ENCODE measurements around the gene EHBP1.

Gene EHBP1

DNA sequence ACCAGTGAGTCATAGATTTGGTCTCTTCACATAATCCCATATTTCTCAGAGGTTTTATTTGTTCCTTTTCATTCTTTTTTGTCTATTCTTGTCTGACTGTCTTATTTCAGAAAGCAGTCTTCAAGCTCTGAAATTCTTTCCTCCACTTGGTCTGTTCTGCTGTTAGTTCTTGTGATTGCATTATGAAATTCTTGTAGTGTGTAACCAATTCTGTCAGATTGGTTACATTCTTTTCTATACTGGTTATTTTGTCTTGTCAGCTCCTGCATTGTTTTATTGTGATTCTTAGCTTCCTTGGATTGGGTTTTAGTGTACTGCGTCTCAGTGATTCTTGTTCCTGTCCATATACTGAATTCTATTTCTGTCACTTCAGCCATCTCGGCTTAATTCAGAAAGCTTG is 18.6 kb downstream of the EHBP1 start:
- peaks cover 6% of the 10 kb centered on the region; the same call in 1 of the 2 replicates for H3K9me3 ChIP-seq (ENCODE audit: insufficient read depth, low read depth, low read length)
- no peaks in the 10 kb centered on the region for H3K9me2 ChIP-seq (replicated peaks; ENCODE audit: low read depth, low read length)
- no peaks in the 10 kb centered on the region for H4K20me1 ChIP-seq (ENCODE audit: insufficient read depth, low read length, poor library complexity, severe bottlenecking)
- no peak overlapping the region for H3K4me3 ChIP-seq (ENCODE audit: low read length, poor library complexity, severe bottlenecking)
- H3K4me1 ChIP-seq (ENCODE audit: insufficient read depth, low read length, poor library complexity, severe bottlenecking): peaks cover 7% of the 10 kb centered on the region
- H3K4me2 ChIP-seq (ENCODE audit: low read depth, low read length, poor library complexity, severe bottlenecking): no peak overlapping the region
- no peak overlapping the region for H3K9ac ChIP-seq (ENCODE audit: low read depth, low read length, poor library complexity, severe bottlenecking)
- peaks cover 58% of the 10 kb centered on the region; the same call in 1 of the 2 replicates for H3K79me2 ChIP-seq (ENCODE audit: insufficient read depth, low read length)
- no peaks in the 10 kb centered on the region for H3F3A ChIP-seq (ENCODE audit: low read depth)
- H3K27me3 ChIP-seq (ENCODE audit: insufficient read depth, low read length, poor library complexity, severe bottlenecking): no peaks in the 10 kb centered on the region
- H3K36me3 ChIP-seq (ENCODE audit: insufficient read depth, low read length): peaks cover 10% of the 10 kb centered on the region; the same call in 1 of the 2 replicates
- TF ChIP-seq CTCF (conservative IDR thresholded peaks at IDR 0.05; ENCODE audit: low read length) (no peak), EZH2phosphoT487 (IDR thresholded peaks at IDR 0.05; ENCODE audit: borderline replicate concordance) (no peak)
- no peak overlapping the region for H2AFZ ChIP-seq (ENCODE audit: low read length)

- Histone ChIP-seq H4K20me1 (ENCODE audit: insufficient read depth, low read length, poor library complexity, severe bottlenecking) (no peaks in the 10 kb centered on the region), H3K9me3 (ENCODE audit: insufficient read depth, low read depth, low read length) (peaks cover 6% of the 10 kb centered on the region; the same call in 1 of the 2 replicates), H3K27me3 (ENCODE audit: insufficient read depth, low read length, poor library complexity, severe bottlenecking) (no peaks in the 10 kb centered on the region), H3K79me2 (ENCODE audit: insufficient read depth, low read length) (peaks cover 59% of the 10 kb centered on the region), H3F3A (ENCODE audit: low read depth) (no peaks in the 10 kb centered on the region), H3K36me3 (ENCODE audit: insufficient read depth, low read length) (peaks cover 10% of the 10 kb centered on the region; the same call in 1 of the 2 replicates), H2AFZ (ENCODE audit: low read length) (no peak overlapping the region), H3K4me3 (ENCODE audit: low read length, poor library complexity, severe bottlenecking) (no peak overlapping the region), H3K4me1 (ENCODE audit: insufficient read depth, low read length, poor library complexity, severe bottlenecking) (peaks cover 2% of the 10 kb centered on the region), H3K9me2 (replicated peaks; ENCODE audit: low read depth, low read length) (no peaks in the 10 kb centered on the region), H3K9ac (ENCODE audit: low read depth, low read length, poor library complexity, severe bottlenecking) (no peak overlapping the region), H3K4me2 (ENCODE audit: low read depth, low read length, poor library complexity, severe bottlenecking) (no peak overlapping the region)
- no peak for TF ChIP-seq EZH2phosphoT487 (IDR thresholded peaks at IDR 0.05; ENCODE audit: borderline replicate concordance)
- TF ChIP-seq CTCF (conservative IDR thresholded peaks at IDR 0.05; ENCODE audit: low read length): peak; percentile 60
Measured at GRCh38 chr2:62724886-62725711, 19.6 kb downstream of the EHBP1 start.

GRCh38 chr2:62725712-62726055 is 20.2 kb downstream of the EHBP1 start:
- Histone ChIP-seq H3K9me2 (replicated peaks; ENCODE audit: low read depth, low read length) (no peaks in the 10 kb centered on the region), H3K9me3 (ENCODE audit: insufficient read depth, low read depth, low read length) (peaks cover 6% of the 10 kb centered on the region; the same call in 1 of the 2 replicates), H3K9ac (ENCODE audit: low read depth, low read length, poor library complexity, severe bottlenecking) (no peak overlapping the region), H3K36me3 (ENCODE audit: insufficient read depth, low read length) (peaks cover 10% of the 10 kb centered on the region; the same call in 1 of the 2 replicates), H3K79me2 (ENCODE audit: insufficient read depth, low read length) (peaks cover 62% of the 10 kb centered on the region), H3K4me3 (ENCODE audit: low read length, poor library complexity, severe bottlenecking) (no peak overlapping the region), H3F3A (ENCODE audit: low read depth) (no peaks in the 10 kb centered on the region), H3K4me2 (ENCODE audit: low read depth, low read length, poor library complexity, severe bottlenecking) (no peak overlapping the region), H3K4me1 (ENCODE audit: insufficient read depth, low read length, poor library complexity, severe bottlenecking) (no peaks in the 10 kb centered on the region), H2AFZ (ENCODE audit: low read length) (no peak overlapping the region), H3K27me3 (ENCODE audit: insufficient read depth, low read length, poor library complexity, severe bottlenecking) (no peaks in the 10 kb centered on the region), H4K20me1 (ENCODE audit: insufficient read depth, low read length, poor library complexity, severe bottlenecking) (no peaks in the 10 kb centered on the region)
- no peak for TF ChIP-seq CTCF (conservative IDR thresholded peaks at IDR 0.05; ENCODE audit: low read length)
- no peak for TF ChIP-seq EZH2phosphoT487 (IDR thresholded peaks at IDR 0.05; ENCODE audit: borderline replicate concordance)
